ENCODE data around the gene UBFD1.
"Not testable (repeated sequence)": the region's sequence is repeated elsewhere in the genome, so short reads cannot be mapped to it uniquely, and the experiment has no call there.

Gene UBFD1

DNA sequence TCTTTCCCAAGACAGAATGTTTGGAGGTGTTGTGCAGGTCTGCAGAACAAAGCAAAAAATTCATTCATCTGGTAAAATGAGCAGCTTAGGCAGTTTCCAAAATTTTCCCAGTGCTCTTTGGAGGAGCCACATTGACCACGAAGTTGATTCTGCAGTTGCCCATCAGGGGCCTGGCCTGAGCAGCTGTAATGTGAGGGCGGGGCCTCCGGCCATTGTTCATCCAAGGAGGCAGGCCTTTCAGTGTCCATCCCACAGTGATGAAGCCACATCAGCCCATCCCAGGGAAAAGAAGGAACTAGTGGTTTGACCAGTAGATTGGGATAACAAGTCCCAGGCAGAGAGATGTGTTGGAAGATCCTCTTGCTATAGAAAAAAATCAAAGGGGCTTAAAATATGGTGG is 10.1 kb downstream of the UBFD1 start:
- no peak for DNase-seq (ENCODE audit: low spot score)

DNA sequence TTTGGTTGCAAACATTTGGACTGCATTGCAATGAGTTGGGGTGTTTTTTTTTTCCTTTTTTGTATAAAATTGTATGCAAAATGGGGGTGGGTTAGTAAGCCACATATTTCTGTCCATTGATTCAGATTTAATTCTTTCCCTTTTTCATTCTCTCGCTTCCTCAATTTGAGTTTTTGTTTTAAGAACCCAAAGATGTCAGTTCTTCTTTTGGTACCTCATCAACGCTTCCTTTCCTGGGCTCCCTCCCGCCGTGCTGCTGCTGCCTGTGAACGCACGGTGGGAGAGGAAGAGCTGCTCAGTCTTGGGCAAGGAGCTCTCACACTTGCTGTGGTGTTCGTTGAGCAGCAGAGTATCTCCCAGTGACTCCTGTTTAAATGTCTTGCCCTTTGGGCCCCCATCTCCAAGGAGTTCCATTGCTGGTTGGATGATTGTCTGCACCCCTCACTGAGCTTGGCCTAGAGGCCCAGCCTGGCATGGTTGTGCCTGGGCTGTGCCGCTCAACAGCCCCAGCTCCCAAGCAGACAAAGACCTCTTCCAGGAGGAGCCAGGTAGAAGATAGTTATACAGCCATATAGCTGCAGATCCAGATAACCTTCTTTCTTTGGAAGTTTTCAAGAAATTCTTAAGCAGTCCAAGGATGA is 13.6 kb downstream of the UBFD1 start:
- DNase-seq (ENCODE audit: low spot score): no peak

DNA sequence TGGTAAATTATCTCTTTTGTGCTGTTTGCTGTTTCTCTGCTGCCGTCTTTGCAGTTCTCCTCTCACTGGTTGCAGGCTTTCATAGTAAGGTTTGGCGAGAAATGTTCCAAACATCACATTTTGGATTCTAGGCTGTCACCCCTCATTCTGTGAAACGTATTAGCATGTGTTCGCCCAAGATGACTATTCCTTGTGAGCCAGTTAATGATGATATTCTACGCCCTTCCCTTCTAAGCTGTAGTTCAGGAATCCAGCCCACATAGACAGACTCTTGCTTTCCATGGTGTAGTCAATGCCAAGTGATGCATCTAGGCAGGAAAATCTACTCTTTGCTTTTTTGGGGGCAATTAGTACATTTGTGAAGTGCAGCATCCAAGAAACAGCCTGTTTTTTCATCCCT is 14.4 kb downstream of the UBFD1 start:
- DNase-seq (ENCODE audit: low spot score): no peak

DNA sequence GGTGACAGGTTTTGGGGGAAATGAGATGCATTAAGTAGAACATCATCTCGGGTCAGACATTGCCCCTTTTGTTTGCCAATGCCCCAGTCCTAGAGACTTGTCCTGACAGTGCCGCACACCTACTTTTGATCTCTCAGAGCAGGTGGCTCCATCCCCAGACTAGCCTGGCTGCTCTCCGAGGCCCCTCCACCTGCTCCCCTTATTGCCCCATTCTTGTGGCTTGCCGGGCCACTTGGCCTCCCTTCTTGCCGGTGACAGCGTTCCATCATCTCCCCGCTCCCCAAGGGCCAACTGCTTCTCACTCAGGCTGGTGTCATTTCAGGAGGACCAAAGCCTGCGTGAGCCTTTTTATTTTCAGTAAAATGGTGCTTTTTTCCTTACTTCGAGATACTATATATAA is 14.9 kb downstream of the UBFD1 start:
- no peak for DNase-seq (ENCODE audit: low spot score)

DNA sequence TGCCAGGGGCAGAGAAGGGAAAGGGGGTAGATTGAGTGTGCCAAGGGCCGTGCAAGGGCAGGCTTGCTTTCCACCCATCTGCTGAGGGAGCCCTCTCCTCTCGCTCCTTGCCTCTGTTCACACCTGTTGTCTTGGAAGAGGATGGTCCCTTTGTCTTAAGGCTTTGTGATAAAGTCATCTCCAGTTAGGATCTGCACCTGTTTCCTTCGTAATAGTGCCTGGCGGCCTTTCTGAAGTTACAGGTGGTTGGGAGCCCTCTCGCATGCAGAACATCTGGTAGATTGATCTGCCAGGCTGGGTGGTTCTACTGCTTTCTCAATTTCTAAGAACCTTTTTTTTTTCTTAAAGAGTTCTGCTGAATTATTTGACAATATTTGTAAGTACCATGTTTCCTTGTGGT is 16.3 kb downstream of the UBFD1 start:
- no peak for DNase-seq (ENCODE audit: low spot score)

DNA sequence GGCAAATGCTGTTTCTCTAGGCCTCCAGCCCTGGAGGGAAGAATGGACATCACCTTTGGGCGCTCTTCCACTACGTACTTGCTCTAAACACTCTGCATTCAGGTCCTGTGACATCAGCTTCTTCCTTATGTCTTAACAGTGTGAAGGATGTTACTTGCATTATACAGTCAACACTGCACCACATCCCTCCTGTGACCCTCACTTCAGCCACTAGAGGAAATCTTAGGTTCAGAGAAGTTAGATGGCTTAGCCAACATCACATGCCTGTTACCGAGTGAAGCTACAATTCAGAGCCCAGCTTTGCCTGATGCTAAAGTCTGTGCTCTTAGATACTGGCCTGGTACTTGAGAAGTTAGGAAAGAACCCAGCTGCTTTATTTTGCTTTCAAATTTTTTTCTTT is 18.3 kb downstream of the UBFD1 start:
- no peak for DNase-seq (ENCODE audit: low spot score)

DNA sequence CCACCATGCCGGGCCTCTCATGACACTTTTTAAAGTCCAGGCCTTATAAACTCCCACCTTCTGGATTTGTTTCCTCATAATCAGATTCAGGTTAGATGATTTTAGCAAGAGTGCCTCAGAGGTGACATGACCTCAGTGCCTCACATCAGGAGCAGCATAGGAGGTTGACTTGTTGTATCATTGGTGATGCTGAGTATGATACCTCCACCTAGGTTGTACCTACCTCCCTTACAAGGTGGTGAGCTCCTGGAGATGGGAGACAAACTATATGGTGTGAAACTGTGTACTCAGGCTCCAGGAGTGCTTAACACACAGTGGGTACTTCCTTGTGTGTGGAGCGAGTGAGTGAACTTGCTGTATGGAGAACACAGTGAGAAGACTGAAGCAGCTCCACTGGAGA is 20.0 kb downstream of the UBFD1 start:
- DNase-seq (ENCODE audit: low spot score): no peak

DNA sequence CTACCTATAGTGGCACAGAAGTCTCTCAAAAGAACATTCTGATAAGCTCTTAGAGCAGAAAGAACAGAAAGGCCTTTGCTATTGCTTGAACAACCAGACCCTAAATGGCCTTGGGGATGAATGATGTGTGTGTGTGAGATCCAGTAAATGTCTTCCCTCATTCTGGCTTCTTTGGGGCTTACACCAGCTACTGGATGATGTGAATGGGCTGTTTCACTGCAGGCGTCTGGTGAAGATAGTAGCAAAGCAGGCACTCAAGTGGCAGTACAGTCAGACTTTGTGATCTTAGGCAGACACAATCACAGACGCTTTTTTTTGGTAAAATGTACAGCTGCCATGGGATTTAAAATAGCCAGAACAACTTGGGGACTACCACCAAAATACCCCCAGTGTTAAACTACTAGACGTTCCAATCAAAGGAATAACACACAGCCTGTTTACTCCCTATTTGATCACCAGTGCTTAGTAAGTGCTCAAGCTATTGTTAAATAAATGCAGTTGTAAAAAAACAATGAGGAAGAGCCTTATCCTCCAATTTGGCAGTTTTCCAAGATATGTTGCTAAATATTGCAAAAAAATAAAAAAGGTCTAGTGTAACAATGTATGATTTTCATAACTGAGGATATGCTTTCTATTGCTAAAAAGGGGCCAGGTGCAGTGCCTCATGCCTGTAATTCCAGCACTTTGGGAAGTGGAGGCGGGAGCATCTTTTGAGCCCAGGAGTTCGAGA is 20.7 kb downstream of the UBFD1 start:
- DNase-seq (ENCODE audit: low spot score): no peak

DNA sequence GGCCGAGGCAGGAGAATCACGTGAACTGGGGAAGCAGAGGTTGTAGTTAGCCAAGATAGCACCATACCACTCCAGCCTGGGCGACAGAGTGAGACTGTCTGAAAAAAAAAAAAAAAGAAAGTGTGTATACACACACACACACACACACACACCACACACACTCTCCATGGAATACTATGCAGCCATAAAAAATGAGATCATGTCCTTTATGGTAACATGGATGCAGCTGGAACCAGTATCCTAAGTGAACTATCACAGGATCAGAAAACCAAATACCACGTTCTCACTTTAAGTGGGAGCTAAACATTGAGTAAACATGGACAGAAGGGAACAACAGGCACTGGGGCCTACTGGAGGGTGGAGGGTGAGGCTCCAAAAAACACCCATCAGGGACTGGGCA is 21.8 kb downstream of the UBFD1 start:
- DNase-seq (ENCODE audit: low spot score): no peak

DNA sequence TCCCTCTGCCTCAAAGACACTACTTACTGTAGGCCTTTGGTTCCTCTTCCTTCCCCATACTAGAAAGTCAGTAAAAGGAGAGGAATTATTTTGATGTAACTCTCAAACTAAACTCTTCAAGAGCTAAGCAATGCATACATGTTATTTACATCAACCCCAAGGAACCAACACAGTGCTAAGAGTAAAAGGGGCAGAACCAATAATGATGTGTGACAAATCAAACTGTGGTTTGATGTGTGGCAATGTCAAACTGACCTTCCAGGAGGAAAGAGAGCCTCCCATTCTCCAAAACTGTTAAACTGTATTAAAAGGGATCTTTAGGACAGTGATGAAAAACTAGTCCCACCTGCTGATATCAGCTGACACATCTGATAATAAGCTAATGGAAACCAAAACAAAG is 22.9 kb downstream of the UBFD1 start:
- no peak for DNase-seq (ENCODE audit: low spot score)

DNA sequence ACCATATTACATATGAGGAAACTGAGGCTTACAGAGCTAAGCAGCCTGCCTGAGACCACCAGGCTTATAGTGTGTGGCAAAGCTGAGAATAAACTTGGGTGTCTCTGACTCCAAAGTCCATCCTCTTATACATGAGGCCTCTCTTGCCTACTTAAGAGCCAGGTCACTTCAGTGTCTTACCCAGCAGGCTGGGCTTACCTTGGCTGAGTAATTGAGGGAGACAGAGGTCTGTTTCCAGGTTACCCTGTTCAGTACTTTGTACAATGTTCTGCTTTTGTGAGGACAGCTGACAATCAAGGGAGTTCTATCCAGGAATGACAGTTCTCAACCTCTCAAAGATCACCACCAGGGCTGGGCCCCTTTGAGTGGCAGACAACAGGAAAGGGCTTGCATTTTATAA is 24.2 kb downstream of the UBFD1 start:
- no peak for DNase-seq (ENCODE audit: low spot score)

DNA sequence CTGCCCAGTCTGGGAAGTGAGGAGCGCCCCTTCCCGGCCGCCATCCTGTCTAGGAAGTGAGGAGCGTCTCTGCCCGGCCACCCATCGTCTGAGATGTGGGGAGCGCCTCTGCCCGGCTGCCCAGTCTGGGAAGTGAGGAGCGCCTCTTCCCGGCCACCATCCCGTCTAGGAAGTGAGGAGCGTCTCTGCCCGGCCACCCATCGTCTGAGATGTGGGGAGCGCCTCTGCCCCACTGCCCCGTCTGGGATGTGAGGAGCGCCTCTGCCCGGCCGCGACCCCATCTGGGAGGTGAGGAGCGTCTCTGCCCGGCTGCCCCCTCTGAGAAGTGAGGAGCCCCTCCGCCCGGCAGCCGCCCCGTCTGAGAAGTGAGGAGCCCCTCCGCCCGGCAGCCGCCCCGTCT is 25.7 kb downstream of the UBFD1 start:
- not testable (repeated sequence) for DNase-seq (ENCODE audit: low spot score)

DNA sequence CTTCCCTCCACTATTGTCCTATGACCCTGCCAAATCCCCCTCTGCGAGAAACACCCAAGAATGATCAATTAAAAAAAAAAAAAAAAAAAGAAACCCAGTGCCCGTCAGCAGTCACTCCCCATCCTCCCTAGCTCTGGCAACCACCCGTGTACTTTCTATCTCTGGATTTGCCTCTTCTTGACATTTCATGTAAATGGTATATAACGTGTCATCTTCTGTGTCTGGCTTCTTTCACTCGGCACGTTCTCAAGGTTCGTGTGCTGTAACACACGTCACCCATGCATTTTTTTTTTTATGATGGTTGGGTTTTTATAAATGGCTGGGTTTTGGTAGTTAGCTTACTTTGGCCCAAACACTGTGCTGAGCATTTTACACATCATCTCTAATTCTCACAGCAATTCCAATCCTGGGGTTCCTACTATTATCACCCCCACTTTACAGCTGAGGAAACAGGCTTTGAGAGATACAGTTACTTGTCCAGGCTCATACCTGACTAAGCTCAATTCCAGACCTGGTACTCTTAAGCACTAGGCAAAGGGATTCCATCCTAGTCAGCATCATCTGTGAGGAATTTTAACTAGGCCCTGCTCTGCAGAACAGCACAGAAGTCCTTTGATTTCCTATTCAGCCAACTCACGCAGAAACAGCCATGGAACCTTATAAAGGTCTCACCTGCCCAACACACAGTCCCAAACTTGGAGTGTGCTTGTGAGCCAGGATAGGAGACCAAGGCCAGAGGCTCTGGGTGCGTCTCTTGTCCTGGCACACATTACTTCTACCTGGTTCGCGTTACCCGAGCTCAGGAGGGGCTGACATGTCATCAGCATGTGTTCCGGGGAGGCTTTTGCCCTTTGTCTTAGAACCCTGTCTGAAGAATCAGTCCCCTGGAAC is 26.9 kb downstream of the UBFD1 start:
- DNase-seq (ENCODE audit: low spot score): no peak

DNA sequence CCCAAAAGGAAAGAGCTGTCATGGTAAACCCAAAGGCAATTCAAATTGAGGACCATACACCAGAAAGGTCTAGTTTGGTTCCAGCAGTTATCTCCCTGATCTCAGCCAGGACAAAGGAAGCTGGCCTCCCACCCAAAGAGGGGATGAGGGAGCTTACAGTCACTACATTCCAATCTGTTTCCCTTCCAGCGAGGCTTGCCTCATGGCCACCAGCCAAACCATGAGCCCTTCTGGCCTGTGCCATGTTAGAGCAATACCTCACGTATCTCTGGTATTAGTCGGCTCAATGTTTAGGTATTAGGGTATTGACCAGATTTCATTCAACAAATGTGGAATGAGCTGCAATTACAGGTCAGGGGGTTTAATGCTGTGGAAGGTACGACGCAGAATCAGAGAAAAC is 30.2 kb downstream of the UBFD1 start:
- DNase-seq (ENCODE audit: low spot score): peak; percentile 89

DNA sequence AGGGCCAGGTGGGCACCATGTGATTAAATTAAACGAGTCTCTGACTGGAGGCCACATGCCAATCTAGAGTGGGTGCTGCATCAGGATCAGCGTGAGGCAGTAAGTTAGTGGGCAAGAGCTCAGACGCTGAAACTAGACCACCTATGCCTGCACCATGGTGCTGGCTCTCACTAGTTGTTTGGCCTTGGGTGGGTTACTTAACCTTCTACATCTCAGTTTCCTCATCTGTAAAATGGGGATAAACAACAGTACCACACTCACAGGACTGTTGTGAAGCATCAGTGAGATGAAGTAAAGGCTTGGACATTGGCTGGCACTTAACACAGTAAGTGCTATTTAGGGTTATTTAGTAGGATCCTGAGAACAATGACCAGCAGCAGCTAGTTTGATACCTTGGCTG is 32.7 kb downstream of the UBFD1 start:
- no peak for DNase-seq (ENCODE audit: low spot score)

DNA sequence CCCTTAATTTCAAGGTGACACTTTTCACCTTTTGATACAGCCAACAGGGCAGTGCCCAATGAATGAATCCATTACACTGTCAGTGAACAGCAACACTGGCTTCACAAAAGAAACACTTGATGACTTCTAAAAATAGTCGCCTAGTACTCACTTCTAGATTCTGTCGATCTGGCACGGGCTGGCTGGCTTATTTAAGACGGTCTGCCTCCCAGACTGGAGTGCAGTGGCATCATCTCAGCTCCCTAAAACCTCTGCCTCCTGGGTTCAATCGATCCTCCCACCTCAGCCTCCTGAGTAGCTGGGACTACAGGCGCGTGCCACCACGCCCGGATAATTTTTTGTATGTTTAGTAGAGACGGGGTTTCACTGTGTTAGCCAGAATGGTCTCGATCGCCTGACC is 36.7 kb downstream of the UBFD1 start:
- no peak for DNase-seq (ENCODE audit: low spot score)

DNA sequence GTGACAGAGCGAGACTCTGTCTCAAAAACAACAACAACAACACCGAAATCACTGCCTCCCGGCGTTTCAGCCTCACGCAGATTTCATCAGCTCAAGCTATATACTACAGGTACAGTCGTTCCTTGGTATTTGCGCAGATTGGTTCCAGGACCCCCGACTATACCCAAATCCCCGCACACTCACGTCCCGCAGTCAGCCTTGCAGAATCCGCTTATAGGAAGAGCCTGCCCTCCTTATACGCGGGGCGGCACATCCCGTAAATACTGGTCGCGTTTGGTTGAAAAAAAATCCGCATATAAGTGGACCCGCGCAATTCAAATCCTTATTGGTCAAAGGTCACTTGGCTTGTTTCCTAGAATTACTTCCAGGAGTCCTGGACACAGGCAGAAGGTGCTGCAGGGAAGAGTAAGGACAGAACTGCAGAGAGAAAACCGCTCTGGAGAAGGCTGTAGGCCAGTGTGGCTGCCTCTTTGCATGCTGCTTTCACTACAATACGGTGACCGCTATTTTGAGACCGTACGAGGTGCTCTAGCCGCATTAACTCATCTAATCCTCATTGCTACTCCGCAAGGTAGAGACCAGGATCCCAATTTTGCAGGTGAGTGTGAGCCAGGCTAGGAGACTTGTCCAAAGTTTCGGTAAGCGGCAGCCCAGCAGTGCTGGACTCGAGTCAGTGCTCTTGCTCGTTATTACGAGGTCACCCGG is 37.9 kb downstream of the UBFD1 start:
- peak; percentile 13 for DNase-seq (ENCODE audit: low spot score)

DNA sequence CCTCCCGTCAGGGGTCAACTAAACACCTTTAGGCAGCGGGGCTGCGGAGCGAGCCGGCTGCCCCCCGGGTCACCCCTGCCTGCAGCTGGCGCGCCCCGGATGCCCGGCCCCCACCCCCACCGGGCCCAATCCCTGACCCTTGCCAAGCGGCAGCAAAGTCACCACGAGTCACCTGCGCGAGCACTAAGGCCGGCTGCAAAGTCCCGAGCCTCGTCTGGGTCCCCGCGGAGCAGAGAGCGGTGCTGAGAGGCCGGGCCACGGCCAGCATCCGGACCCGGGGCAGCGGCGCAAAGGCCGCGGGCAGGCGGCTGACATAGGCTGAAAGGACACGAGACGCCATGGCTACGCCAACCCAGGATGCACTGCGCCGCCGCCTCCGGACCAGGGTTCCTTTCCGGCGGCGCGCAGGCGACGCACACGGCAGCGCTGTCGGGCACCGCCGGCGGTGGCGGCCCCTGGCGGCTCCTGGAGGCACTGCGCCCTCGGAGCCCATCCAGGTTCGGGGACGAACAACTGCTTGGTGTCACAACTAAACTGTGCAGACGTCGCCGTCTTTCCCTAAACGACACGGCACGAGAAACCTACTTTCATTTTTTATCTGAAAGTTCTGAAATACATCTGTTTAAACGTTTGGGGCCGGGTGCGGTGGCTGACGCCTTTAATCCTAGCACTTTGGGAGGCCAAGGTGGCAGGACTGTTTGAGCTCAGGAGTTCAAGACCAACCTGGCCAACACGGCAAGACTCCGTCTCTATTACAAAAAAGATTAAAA is 38.6 kb downstream of the UBFD1 start, which contains the start of gene NDUFAB1:
NDUFAB1 (minus strand) TSS at position 366 of the 770 bp plus-strand sequence; CDS start at position 340, 26 bp downstream.
- peak; percentile 95 for DNase-seq (ENCODE audit: low spot score)

DNA sequence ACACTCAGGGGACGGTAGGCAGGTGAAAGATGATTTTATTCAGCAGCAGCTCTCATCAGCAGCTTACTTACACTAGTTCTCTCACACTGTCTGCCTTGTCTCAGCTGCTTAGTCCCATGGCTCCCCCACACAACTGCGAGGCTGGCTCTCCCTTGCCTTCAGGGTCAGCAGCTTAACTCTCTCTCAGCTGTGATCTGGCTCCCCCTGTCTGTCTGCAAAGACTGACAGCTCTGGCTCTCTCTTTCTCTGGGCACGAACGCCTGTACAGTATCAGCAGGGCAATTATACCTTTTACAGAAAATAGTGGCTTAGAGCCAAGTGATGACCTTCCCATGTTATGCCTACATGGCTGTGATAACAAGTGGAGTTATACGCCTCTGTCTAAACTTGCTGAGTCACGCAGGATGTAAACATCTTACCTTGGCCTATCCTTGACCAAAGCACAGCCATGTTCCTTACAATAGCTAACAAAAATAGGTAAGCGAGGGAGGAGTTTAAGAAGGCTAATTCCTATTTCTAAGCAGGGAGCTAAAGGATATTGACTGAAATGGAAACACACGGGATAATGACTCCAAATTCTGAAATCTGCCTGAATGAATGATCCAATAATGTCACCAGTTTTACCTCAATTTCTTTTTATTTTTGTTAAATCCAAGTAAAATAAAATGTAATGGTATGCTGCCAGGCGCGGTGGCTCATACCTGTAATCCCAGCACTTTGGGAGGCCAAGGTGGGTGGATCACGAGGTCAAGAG is 39.7 kb downstream of the UBFD1 start:
- no peak for DNase-seq (ENCODE audit: low spot score)

DNA sequence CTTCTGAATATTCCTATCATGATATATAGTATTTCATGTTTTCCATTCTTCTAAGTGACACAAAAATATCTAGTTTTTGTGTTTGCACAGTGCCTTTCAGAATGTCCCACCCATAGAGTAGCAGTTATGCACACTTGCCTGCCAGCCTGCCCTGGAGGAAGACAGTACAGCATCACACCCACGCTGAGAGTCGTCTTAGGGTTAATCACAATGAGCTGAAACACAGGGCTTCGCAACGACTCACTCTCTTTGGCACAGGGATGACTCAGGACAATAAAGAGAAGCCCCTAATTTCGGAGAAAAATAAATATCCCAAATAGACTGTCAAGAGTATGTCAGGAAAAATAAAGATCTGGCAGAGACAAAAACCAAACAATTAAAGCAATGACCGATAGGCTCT is 50.2 kb downstream of the UBFD1 start:
- DNase-seq (ENCODE audit: low spot score): no peak

DNA sequence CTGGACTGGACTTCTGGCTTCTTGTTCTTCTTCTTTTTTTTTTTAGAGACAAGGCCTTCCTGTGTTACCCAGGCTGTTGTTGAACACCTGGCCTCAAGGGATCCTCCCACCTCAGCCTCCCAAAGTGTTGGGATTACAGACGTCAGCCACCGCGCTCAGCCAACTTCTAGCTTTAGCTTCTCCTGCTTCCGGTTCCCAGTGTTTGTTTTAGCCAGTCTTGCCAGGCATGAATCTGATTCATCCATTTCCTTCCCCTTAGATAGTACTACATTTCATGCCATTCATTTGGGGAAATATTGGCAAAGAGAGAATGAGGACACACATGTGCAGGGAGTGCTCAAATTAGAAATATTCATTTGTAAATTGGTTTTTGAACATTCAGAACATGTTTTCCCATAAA is 50.7 kb downstream of the UBFD1 start:
- DNase-seq (ENCODE audit: low spot score): no peak

Data from AG08396 (cell line).